ENCODE measurements around the gene ANP32E. TPM values are rescaled to one million over a fixed set of nuclear protein-coding genes. Genes with fewer than 3 reads are reported as not detected.

ANP32E gene
- total and polyA plus RNA-seq, 4 experiments from 2014 or later: 53.4 to 66.5 (median 61.7) TPM

- Mint-ChIP-seq H3K4me3 (no peak overlapping the region), H3K9me3 (no peaks in the 10 kb centered on the region), H3K36me3 (no peaks in the 10 kb centered on the region), H3K27me3 (no peaks in the 10 kb centered on the region), H3K27ac (no peak overlapping the region), H3K4me1 (no peaks in the 10 kb centered on the region)
- DNase-seq: no peak
- Histone ChIP-seq H3K4me1 (ENCODE audit: insufficient read depth, low read length) (no peaks in the 10 kb centered on the region), H3K4me3 (ENCODE audit: low read length in 2 of 2) (no peak overlapping the region), H3K36me3 (ENCODE audit: insufficient read depth, low read length) (no peaks in the 10 kb centered on the region), H3K9me3 (ENCODE audit: control insufficient read depth in 1 of 2, low read length in 2 of 2) (no peaks in the 10 kb centered on the region), H3K27me3 (ENCODE audit: insufficient read depth, low read length) (no peaks in the 10 kb centered on the region), H3K27ac (ENCODE audit: low read depth, low read length) (no peak overlapping the region)
- ChIA-PET CTCF (ENCODE audit: partially characterized antibody) (interaction anchor here (0.6 to 1.4 kb wide), 2 partner anchors 48 to 864 kb away, joined by 3 to 4 read pairs; no protein-coding TSS in a partner anchor), POLR2A (ENCODE audit: partially characterized antibody) (no interaction called here)
- intact Hi-C loops (cut with micrococcal nuclease): no loop called here
These were observed 28.5 kb downstream of the ANP32E start for GRCh38 chr1:150207281-150207971.

GRCh38 chr1:150196417-150196816, 39.5 kb downstream of the ANP32E start:
- Mint-ChIP-seq H3K27me3 (peaks cover 3 to 4% of the 10 kb centered on the region in 2 donors), H3K9me3 (no peaks in the 10 kb centered on the region), H3K36me3 (no peaks in the 10 kb centered on the region), H3K4me1 (no peaks in the 10 kb centered on the region), H3K4me3 (no peak overlapping the region), H3K27ac (no peak overlapping the region)
- Histone ChIP-seq H3K9me3 (ENCODE audit: control insufficient read depth in 1 of 2, low read length in 2 of 2) (no peaks in the 10 kb centered on the region), H3K27me3 (ENCODE audit: insufficient read depth, low read length) (no peaks in the 10 kb centered on the region), H3K36me3 (ENCODE audit: insufficient read depth, low read length) (no peaks in the 10 kb centered on the region), H3K27ac (ENCODE audit: low read depth, low read length) (no peak overlapping the region), H3K4me1 (ENCODE audit: insufficient read depth, low read length) (no peaks in the 10 kb centered on the region), H3K4me3 (ENCODE audit: low read length in 2 of 2) (no peak overlapping the region)
- intact Hi-C loops (cut with micrococcal nuclease): no loop called here
- POLR2A ChIA-PET (ENCODE audit: partially characterized antibody): no interaction called here
- CTCF ChIA-PET (ENCODE audit: partially characterized antibody): interaction anchor here (5.0 kb wide), 1 partner anchor 9 kb away, joined by 18 read pairs; no protein-coding TSS in a partner anchor
- DNase-seq: no peak

GRCh38 chr1:150194381-150195031, 41.4 kb downstream of the ANP32E start:
- POLR2A ChIA-PET (ENCODE audit: partially characterized antibody): no interaction called here
- no peaks in the 10 kb centered on the region for H3K4me1 Mint-ChIP-seq
- DNase-seq: no peak
- H3K36me3 Mint-ChIP-seq: no peaks in the 10 kb centered on the region
- intact Hi-C loops (cut with micrococcal nuclease): no loop called here
- no peaks in the 10 kb centered on the region for H3K27me3 ChIP-seq (ENCODE audit: insufficient read depth, low read length)
- peaks cover 3 to 4% of the 10 kb centered on the region in 2 donors for H3K27me3 Mint-ChIP-seq
- no peaks in the 10 kb centered on the region for H3K9me3 ChIP-seq (ENCODE audit: control insufficient read depth in 1 of 2, low read length in 2 of 2)
- H3K9me3 Mint-ChIP-seq: peaks cover 0 to 2% (median 0%) of the 10 kb centered on the region in 8 donors
- CTCF ChIA-PET (ENCODE audit: partially characterized antibody): no interaction called here
- H3K27ac Mint-ChIP-seq: no peak overlapping the region
- no peaks in the 10 kb centered on the region for H3K36me3 ChIP-seq (ENCODE audit: insufficient read depth, low read length)
- no peaks in the 10 kb centered on the region for H3K4me1 ChIP-seq (ENCODE audit: insufficient read depth, low read length)
- no peak overlapping the region for H3K4me3 ChIP-seq (ENCODE audit: low read length in 2 of 2)
- no peak overlapping the region for H3K4me3 Mint-ChIP-seq
- no peak overlapping the region for H3K27ac ChIP-seq (ENCODE audit: low read depth, low read length)

GRCh38 chr1:150192012-150192411, 43.9 kb downstream of the ANP32E start:
- Mint-ChIP-seq H3K36me3 (no peaks in the 10 kb centered on the region), H3K4me1 (peaks cover 3 to 6% (median 5%) of the 10 kb centered on the region in 4 donors), H3K4me3 (no peak overlapping the region), H3K27ac (no peak overlapping the region), H3K9me3 (peaks cover 0 to 2% (median 0%) of the 10 kb centered on the region in 8 donors), H3K27me3 (peaks cover 3 to 4% of the 10 kb centered on the region in 2 donors)
- ChIA-PET POLR2A (ENCODE audit: partially characterized antibody) (no interaction called here), CTCF (ENCODE audit: partially characterized antibody) (interaction anchor here (0.9 kb wide), 1 partner anchor 29 kb away, joined by 3 read pairs; no protein-coding TSS in a partner anchor)
- Histone ChIP-seq H3K4me3 (ENCODE audit: low read length in 2 of 2) (no peak overlapping the region), H3K36me3 (ENCODE audit: insufficient read depth, low read length) (no peaks in the 10 kb centered on the region), H3K27me3 (ENCODE audit: insufficient read depth, low read length) (no peaks in the 10 kb centered on the region), H3K4me1 (ENCODE audit: insufficient read depth, low read length) (peaks cover 2% of the 10 kb centered on the region), H3K27ac (ENCODE audit: low read depth, low read length) (no peak overlapping the region), H3K9me3 (ENCODE audit: control insufficient read depth in 1 of 2, low read length in 2 of 2) (no peaks in the 10 kb centered on the region)
- no peak for DNase-seq
- intact Hi-C loops (cut with micrococcal nuclease): no loop called here

GRCh38 chr1:150187560-150187931, 48.4 kb downstream of the ANP32E start:
- H3K9me3 Mint-ChIP-seq: peaks cover 0 to 2% (median 0%) of the 10 kb centered on the region in 8 donors
- H3K4me3 Mint-ChIP-seq: peak overlapping the region in 1 of 8 donors; percentile 8
- DNase-seq: no peak
- no peaks in the 10 kb centered on the region for H3K36me3 Mint-ChIP-seq
- H3K4me3 ChIP-seq (ENCODE audit: low read length in 2 of 2): no peak overlapping the region
- ChIA-PET CTCF (ENCODE audit: partially characterized antibody) (interaction anchor here (0.6 to 4.3 kb wide), 58 partner anchors 9 to 299 kb away, joined by 3 to 161 read pairs (median 4); partner anchors contain the start of genes CIART, OTUD7B and VPS45), POLR2A (ENCODE audit: partially characterized antibody) (interaction anchor here (0.7 to 3.4 kb wide), 15 partner anchors 24 to 306 kb away, joined by 3 to 31 read pairs (median 6); partner anchors contain the start of genes OTUD7B, PLEKHO1 and VPS45)
- peak overlapping the region in 1 of 7 donors; percentile 19 for H3K27ac Mint-ChIP-seq
- peaks cover 8% of the 10 kb centered on the region for H3K4me1 ChIP-seq (ENCODE audit: insufficient read depth, low read length)
- H3K9me3 ChIP-seq (ENCODE audit: control insufficient read depth in 1 of 2, low read length in 2 of 2): no peaks in the 10 kb centered on the region
- intact Hi-C loops (cut with micrococcal nuclease): loop anchor here (1.0 to 2.0 kb wide), 3 partner anchors 19 to 225 kb away; no protein-coding TSS in a partner anchor
- H3K36me3 ChIP-seq (ENCODE audit: insufficient read depth, low read length): no peaks in the 10 kb centered on the region
- no peaks in the 10 kb centered on the region for H3K27me3 ChIP-seq (ENCODE audit: insufficient read depth, low read length)
- H3K27ac ChIP-seq (ENCODE audit: low read depth, low read length): no peak overlapping the region
- no peaks in the 10 kb centered on the region for H3K27me3 Mint-ChIP-seq
- H3K4me1 Mint-ChIP-seq: peaks cover 5 to 13% (median 8%) of the 10 kb centered on the region in 4 donors

GRCh38 chr1:150186789-150187559, 48.9 kb downstream of the ANP32E start:
- POLR2A ChIA-PET (ENCODE audit: partially characterized antibody): interaction anchor here (0.6 to 3.4 kb wide), 18 partner anchors 18 to 305 kb away, joined by 3 to 31 read pairs (median 4); partner anchors contain the start of genes OTUD7B, PLEKHO1 and VPS45
- H3K27ac ChIP-seq (ENCODE audit: low read depth, low read length): no peak overlapping the region

More at GRCh38 chr1:150186789-150187559, 48.9 kb downstream of the ANP32E start:
- Mint-ChIP-seq H3K4me1 (peaks cover 5 to 13% (median 8%) of the 10 kb centered on the region in 4 donors), H3K9me3 (peaks cover 0 to 2% (median 0%) of the 10 kb centered on the region in 8 donors), H3K27ac (peak overlapping the region in 4 of 7 donors; percentile 19 to 85 (median 70)), H3K4me3 (peak overlapping the region in 7 of 8 donors; percentile 1 to 65 (median 44)), H3K27me3 (no peaks in the 10 kb centered on the region), H3K36me3 (no peaks in the 10 kb centered on the region)
- H3K4me3 ChIP-seq (ENCODE audit: low read length in 2 of 2): no peak overlapping the region
- intact Hi-C loops (cut with micrococcal nuclease): loop anchor here (1.0 to 2.0 kb wide), 3 partner anchors 18 to 225 kb away; no protein-coding TSS in a partner anchor
- no peaks in the 10 kb centered on the region for H3K36me3 ChIP-seq (ENCODE audit: insufficient read depth, low read length)
- peak; percentile 42 to 71 (median 65) for DNase-seq
- H3K4me1 ChIP-seq (ENCODE audit: insufficient read depth, low read length): peaks cover 8% of the 10 kb centered on the region
- CTCF ChIA-PET (ENCODE audit: partially characterized antibody): interaction anchor here (0.6 to 4.3 kb wide), 66 partner anchors 8 to 299 kb away, joined by 3 to 161 read pairs (median 4); partner anchors contain the start of genes CIART, OTUD7B and VPS45
- no peaks in the 10 kb centered on the region for H3K27me3 ChIP-seq (ENCODE audit: insufficient read depth, low read length)
- no peaks in the 10 kb centered on the region for H3K9me3 ChIP-seq (ENCODE audit: control insufficient read depth in 1 of 2, low read length in 2 of 2)

All from CD4-positive, alpha-beta memory T cell (primary cell).